GM23338 (cell line): ENCODE measurements around the gene FBXO22. TPM values are rescaled to one million over a fixed set of nuclear protein-coding genes. Genes with fewer than 3 reads are reported as not detected.

Experiments
- polyA plus RNA-seq: library from polyadenylated mRNA; unstranded; fragments of >200 nt; fragmentation: Nextera tagmentation; extraction: Ambion mirVana; gene quantifications from 2 replicates; pipeline ENCODE4 v1.2.1, GENCODE V29; 2016
- small RNA-seq: library from RNA; depleted of rRNA; stranded (forward); fragments of <200 nt; gene quantifications from one replicate; pipeline ENCODE3, GENCODE V24; 2014; ENCODE audit warnings: low replicate concordance
- total RNA-seq: library from RNA; depleted of rRNA; stranded (reverse); fragments of >200 nt; shearing (Covaris generic); gene quantifications from 2 replicates; pipeline ENCODE4 v1.2.3, GENCODE V29; 2014; rRNA removed

The FBXO22 gene
- total and polyA plus RNA-seq, 2 experiments from 2014 or later: 79.8 to 94.5 TPM

Small RNA genes lying within 50 kb of the gene (small RNA-seq; reads per million reads assigned to genes)
- not detected for gene RN7SL510P

Other genes with a start within 250 kb of the FBXO22 start
- gene CSPG4, start 191.0 kb upstream of the FBXO22 start, total RNA-seq: 3.6 and 4.0 TPM in 2 replicates
- gene CSPG4, start 191.0 kb upstream of the FBXO22 start, polyA plus RNA-seq: 0.27 and 0.33 TPM in 2 replicates
- gene UBE2Q2, start 60.4 kb upstream of the FBXO22 start, total RNA-seq: 29.3 and 37.6 TPM in 2 replicates
- gene UBE2Q2, start 60.4 kb upstream of the FBXO22 start, polyA plus RNA-seq: 14.9 and 23.7 TPM in 2 replicates
- gene NRG4, start 108.5 kb downstream of the FBXO22 start, total RNA-seq: 0.21 TPM in 1 of 2 replicates, not detected in the other
- 0.28 and 0.47 TPM in 2 replicates for gene NRG4, start 108.5 kb downstream of the FBXO22 start, polyA plus RNA-seq
- 2.8 and 5.0 TPM in 2 replicates for gene TMEM266, start 156.1 kb downstream of the FBXO22 start, total RNA-seq
- 0.28 and 0.42 TPM in 2 replicates for gene TMEM266, start 156.1 kb downstream of the FBXO22 start, polyA plus RNA-seq